Endothelial cell of umbilical vein (primary cell): ENCODE data around the gene ZNF396. TPM values are rescaled to one million over a fixed set of nuclear protein-coding genes. Genes with fewer than 3 reads are reported as not detected.

Experiments
- BruUV-seq: library from RNA; stranded (reverse); fragments of 400-500 nt; replicated peaks from 2 replicates; lab custom pipeline; 2021; lab: Mats Ljungman, UMichigan
- CTCF ChIA-PET: fragments of 300-600, 350-600 bp; sonication (Branson Sonifier 250); formaldehyde crosslinking; loops from one replicate; lab custom pipeline; 2021; ENCODE audit warnings: antibody characterized with exemption, inconsistent platforms; lab: Charles Lee
- POLR2A ChIA-PET: fragments of 300-600, 350-600 bp; sonication (Branson Sonifier 250); formaldehyde crosslinking; loops from one replicate; lab custom pipeline; 2021; ENCODE audit warnings: antibody characterized with exemption, inconsistent platforms; lab: Charles Lee
- DNase-seq: peaks from one replicate; pipeline ENCODE4 v3.0.0-alpha.2; 2011; ENCODE audit warnings: low read depth, low spot score
- FAIRE-seq: peaks from 2 replicates; lab custom pipeline; 2011; peaks lifted over from hg19 to GRCh38; lab: Jason Lieb, UNC
- H2AFZ ChIP-seq: 2 replicates; pipeline ENCODE4 v1.6.0; 2012; ENCODE audit warnings: low read depth, low read length, control low read depth, inconsistent platforms
- H3K27ac ChIP-seq: 2 replicates; pipeline ENCODE4 v1.5.1; 2011; ENCODE audit warnings: low read depth, mild to moderate bottlenecking, control low read depth, low read length, moderate library complexity; ENCODE audit not compliant: insufficient read depth
- H3K27me3 ChIP-seq, 2 experiments: 2 replicates each; pipeline versions ENCODE4 v1.6.0 to v1.6.1; 2011; ENCODE audit warnings: low read length in 2 of 2, mixed read lengths in 1 of 2; ENCODE audit not compliant: control insufficient read depth in 2 of 2, insufficient read depth in 2 of 2
- H3K36me3 ChIP-seq, 2 experiments: 2 replicates in 1 of 2; 3 replicates in 1 of 2; pipeline ENCODE4 v1.5.1; 2011; ENCODE audit warnings: low read length in 2 of 2, mild to moderate bottlenecking in 1 of 2, moderate library complexity in 1 of 2; ENCODE audit not compliant: control insufficient read depth in 2 of 2, insufficient read depth in 2 of 2; ENCODE audit errors: extremely low read depth in 1 of 2
- H3K4me1 ChIP-seq: 3 replicates; pipeline ENCODE4 v1.5.1; 2011; ENCODE audit warnings: mild to moderate bottlenecking, low read length; ENCODE audit not compliant: control insufficient read depth, insufficient read depth; ENCODE audit errors: extremely low read depth
- H3K4me2 ChIP-seq: 2 replicates; pipeline ENCODE4 v1.6.1; 2011; ENCODE audit warnings: low read length, control low read depth, mixed read lengths; ENCODE audit not compliant: insufficient read depth
- H3K4me3 ChIP-seq, 3 experiments: fragments of 200-600 bp in 1 of 3; sonication (generic), shearing (Covaris generic) in 1 of 3; replicated peaks in 1 of 3; 2 replicates each; pipeline ENCODE4 v1.5.1; 2011 to 2016; ENCODE audit warnings: control low read depth in 3 of 3, low read length in 3 of 3, mild to moderate bottlenecking in 2 of 3, inconsistent platforms in 1 of 3, low read depth in 1 of 3, moderate library complexity in 1 of 3; ENCODE audit not compliant: insufficient read depth in 1 of 3
- H3K79me2 ChIP-seq: 2 replicates; pipeline ENCODE4 v1.6.0; 2012; ENCODE audit warnings: low read length, inconsistent platforms; ENCODE audit not compliant: control insufficient read depth, insufficient read depth
- H3K9ac ChIP-seq: replicated peaks from 2 replicates; pipeline ENCODE3; 2011; ENCODE audit warnings: low read length, control low read depth; ENCODE audit not compliant: insufficient read depth; ENCODE audit errors: extremely low read depth
- H3K9me1 ChIP-seq: replicated peaks from 3 replicates; pipeline ENCODE4 v1.6.0; 2011; ENCODE audit warnings: mild to moderate bottlenecking, low read length; ENCODE audit not compliant: control insufficient read depth, insufficient read depth; ENCODE audit errors: extremely low read depth
- H3K9me3 ChIP-seq: replicated peaks from 2 replicates; pipeline ENCODE4 v1.5.1; 2012; ENCODE audit warnings: low read length, inconsistent platforms; ENCODE audit not compliant: control insufficient read depth, insufficient read depth
- H4K20me1 ChIP-seq: replicated peaks from 2 replicates; pipeline ENCODE3; 2011; ENCODE audit warnings: mild to moderate bottlenecking, low read length; ENCODE audit not compliant: control insufficient read depth, insufficient read depth; ENCODE audit errors: extremely low read depth
- CTCF ChIP-seq, 2 donors: IDR thresholded peaks; 1 replicate in 1 of 2; 2 replicates in 1 of 2; pipeline ENCODE4 v1.5.1; 2011; ENCODE audit warnings: low read length in 2 of 2, mild to moderate bottlenecking in 2 of 2, moderate library complexity in 2 of 2, control low read depth in 1 of 2, inconsistent platforms in 1 of 2, low read depth in 1 of 2; ENCODE audit not compliant: insufficient read depth in 1 of 2; ENCODE audit errors: extremely low read depth in 1 of 2
- EZH2 ChIP-seq: IDR thresholded peaks from 2 replicates; pipeline ENCODE4 v1.6.1; 2012; ENCODE audit warnings: borderline replicate concordance, low read depth, mild to moderate bottlenecking, moderate library complexity, low read length, inconsistent platforms; ENCODE audit not compliant: severe bottlenecking
- FOS ChIP-seq: IDR thresholded peaks from 2 replicates; pipeline ENCODE4 v1.6.1; 2011; ENCODE audit warnings: mild to moderate bottlenecking, low read length, moderate library complexity, borderline replicate concordance; ENCODE audit not compliant: insufficient read depth
- GATA2 ChIP-seq: IDR thresholded peaks from 2 replicates; pipeline ENCODE4 v1.7.0; 2011; ENCODE audit warnings: low read depth, mild to moderate bottlenecking, moderate library complexity, mixed read lengths, low read length; ENCODE audit not compliant: insufficient read length, insufficient read depth
- JUN ChIP-seq: IDR thresholded peaks from 2 replicates; pipeline ENCODE4 v1.6.1; 2011; ENCODE audit warnings: borderline replicate concordance, low read depth; ENCODE audit not compliant: insufficient read length, insufficient read depth
- POLR2AphosphoS5 ChIP-seq: IDR thresholded peaks from 2 replicates; pipeline ENCODE4 v1.6.1; 2012; ENCODE audit warnings: low read depth, mild to moderate bottlenecking, control low read depth, low read length, moderate library complexity; ENCODE audit not compliant: insufficient read depth
- dilution Hi-C: fragments of 300-500 bp; cut with MboI; formaldehyde crosslinking; loops from one replicate; pipeline ENCODE4 v1.15.0; 2019; ENCODE audit warnings: low sequenced_read_pairs; ENCODE audit not compliant: extremely low pct_ligation_motif_present
- intact Hi-C: fragments of 100-400 bp; cut with micrococcal nuclease; formaldehyde crosslinking; loops from one replicate; pipeline ENCODE4 v1.10.0; 2022
- polyA plus RNA-seq, 4 experiments: library from polyadenylated mRNA; depleted of rRNA in 3 of 4; stranded (reverse) in 3 of 4; unstranded in 1 of 4; fragments of >200 nt; gene quantifications; 2 replicates each; pipeline versions ENCODE4 v1.2.1 to v1.2.3, GENCODE V29; 2011 to 2012; ENCODE audit warnings: missing spikeins in 1 of 4
- total RNA-seq: library from RNA; stranded (reverse); gene quantifications from 2 replicates; pipeline ENCODE4 v1.2.3, GENCODE V29; 2021

Gene ZNF396
- total and polyA plus RNA-seq, 2 donors (not counting 3 experiments of a cell fraction or from before 2014, with no cell fraction given) = 0.28 to 0.44 TPM

DNA sequence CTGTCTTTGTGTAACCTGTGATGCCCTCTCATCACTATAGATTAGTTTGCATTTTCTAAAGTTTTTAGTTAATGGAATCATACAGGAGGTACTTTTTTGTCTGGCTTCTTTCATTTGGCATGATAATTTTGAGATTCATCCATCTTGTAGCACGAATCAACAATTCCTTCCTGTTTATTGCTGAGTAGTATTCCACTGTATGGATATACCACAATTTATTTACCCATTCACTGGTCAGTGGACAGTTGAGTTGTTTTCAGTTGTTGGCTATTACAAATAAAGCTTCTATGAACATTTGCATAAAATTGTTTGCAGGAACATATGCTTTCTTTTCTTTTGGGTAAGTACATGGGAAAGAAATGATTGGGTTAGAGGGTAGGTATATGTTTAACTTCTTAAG lies 40.1 kb upstream of the ZNF396 start:
- dilution Hi-C loops (no loop called here), intact Hi-C loops (no loop called here)
- CTCF ChIA-PET = no interaction called here
- no peaks in the 10 kb centered on the region for H3K9me1 ChIP-seq
- no peak overlapping the region for H3K27ac ChIP-seq
- H3K79me2 ChIP-seq = no peaks in the 10 kb centered on the region
- H2AFZ ChIP-seq = no peak overlapping the region
- H3K4me1 ChIP-seq = no peaks in the 10 kb centered on the region
- H3K36me3 ChIP-seq = no peaks in the 10 kb centered on the region
- H3K27me3 ChIP-seq = no peaks in the 10 kb centered on the region
- no peak for TF ChIP-seq CTCF (IDR thresholded peaks at IDR 0.05; ENCODE audit: extremely low read depth in 1 of 2, insufficient read depth in 1 of 2, low read depth in 1 of 2, low read length in 2 of 2)
- TF ChIP-seq JUN = no peak
- no peak for TF ChIP-seq POLR2AphosphoS5
- H3K4me3 ChIP-seq = no peak overlapping the region
- no peak for DNase-seq
- POLR2A ChIA-PET = no interaction called here
- FAIRE-seq = no peak
- H3K4me2 ChIP-seq = no peak overlapping the region
- no peak overlapping the region for H3K9ac ChIP-seq
- no peaks in the 10 kb centered on the region for H3K9me3 ChIP-seq
- no peaks in the 10 kb centered on the region for H4K20me1 ChIP-seq
- no TSS peak for BruUV-seq

- Histone ChIP-seq H4K20me1 (no peaks in the 10 kb centered on the region), H3K4me1 (no peaks in the 10 kb centered on the region), H3K27ac (no peak overlapping the region), H3K79me2 (no peaks in the 10 kb centered on the region), H3K9ac (no peak overlapping the region), H3K9me3 (no peaks in the 10 kb centered on the region), H3K4me3 (no peak overlapping the region), H2AFZ (peak overlapping the region; percentile 31), H3K36me3 (no peaks in the 10 kb centered on the region), H3K4me2 (no peak overlapping the region), H3K27me3 (no peaks in the 10 kb centered on the region), H3K9me1 (no peaks in the 10 kb centered on the region)
- BruUV-seq = no TSS peak
- no peak for TF ChIP-seq CTCF (IDR thresholded peaks at IDR 0.05; ENCODE audit: extremely low read depth in 1 of 2, insufficient read depth in 1 of 2, low read depth in 1 of 2, low read length in 2 of 2)
- no peak for TF ChIP-seq JUN
- TF ChIP-seq EZH2 = no peak
- no peak for TF ChIP-seq FOS
- TF ChIP-seq GATA2 = no peak
- DNase-seq (no peak), FAIRE-seq (no peak)
- POLR2A ChIA-PET = no interaction called here
- CTCF ChIA-PET = interaction anchor here (1.0 to 1.8 kb wide), 2 partner anchors 12 to 29 kb away, joined by 3 to 4 read pairs; no protein-coding TSS in a partner anchor
- dilution Hi-C loops = no loop called here
- intact Hi-C loops = no loop called here
These were observed 38.5 kb upstream of the ZNF396 start for GRCh38 chr18:35415511-35416073.
